ENCODE measurements around the gene DRC7. TPM values are rescaled to one million over a fixed set of nuclear protein-coding genes. Genes with fewer than 3 reads are reported as not detected.

DRC7 gene
- total RNA-seq, 1 experiment from 2014 or later: 0.72 TPM

- Histone ChIP-seq H3K14ac (ENCODE audit: insufficient read depth, low read length) (no peak overlapping the region), H3K56ac (ENCODE audit: insufficient read length, low read depth, low read length) (no peak overlapping the region), H2BK20ac (ENCODE audit: low read depth, low read length, poor library complexity, severe bottlenecking) (no peak overlapping the region), H3K9ac (ENCODE audit: extremely low read depth, insufficient read length, low read length) (no peak overlapping the region), H3K23ac (ENCODE audit: insufficient read length, low read depth, low read length) (no peak overlapping the region), H4K20me1 (ENCODE audit: control insufficient read depth, insufficient read depth, insufficient read length) (no peaks in the 10 kb centered on the region), H2AK5ac (ENCODE audit: insufficient read length, low read length) (no peak overlapping the region), H4K91ac (ENCODE audit: insufficient read length, low read depth, low read length) (no peak overlapping the region), H3K9me3 (ENCODE audit: control insufficient read depth, low read depth, low read length) (no peaks in the 10 kb centered on the region), H3K27ac (ENCODE audit: insufficient read length, low read depth, low read length) (no peak overlapping the region), H3K79me2 (ENCODE audit: insufficient read depth, low read length) (no peaks in the 10 kb centered on the region), H4K8ac (replicated peaks; ENCODE audit: insufficient read length, low read depth, low read length) (no peak overlapping the region), H2BK15ac (ENCODE audit: low read depth, low read length) (no peak overlapping the region), H3T11ph (ENCODE audit: low read length) (no peak overlapping the region), H2AFZ (ENCODE audit: low read length) (no peak overlapping the region), H3K4me2 (ENCODE audit: insufficient read depth, insufficient read length, low read length) (no peak overlapping the region), H3K27me3 (ENCODE audit: insufficient read depth, low read length) (no peaks in the 10 kb centered on the region), H2BK5ac (ENCODE audit: insufficient read length, low read length) (no peak overlapping the region), H3K18ac (ENCODE audit: insufficient read length, low read depth, low read length) (no peak overlapping the region), H3K23me2 (ENCODE audit: insufficient read length, low read depth, low read length, poor library complexity, severe bottlenecking) (no peaks in the 10 kb centered on the region), H2BK120ac (ENCODE audit: low read depth, low read length, poor library complexity, severe bottlenecking) (no peak overlapping the region), H3K4me1 (ENCODE audit: insufficient read depth, low read length) (no peaks in the 10 kb centered on the region), H2BK12ac (ENCODE audit: insufficient read length, low read depth, low read length) (no peak overlapping the region), H3K4ac (ENCODE audit: low read depth, low read length) (no peak overlapping the region), H4K5ac (ENCODE audit: insufficient read length, low read depth, low read length) (no peak overlapping the region), H3K79me1 (ENCODE audit: insufficient read depth, low read depth, low read length, poor library complexity, severe bottlenecking) (no peaks in the 10 kb centered on the region)
- Mint-ChIP-seq H3K36me3 (ENCODE audit: insufficient read depth in 1 of 3, low read depth in 3 of 3) (no peaks in the 10 kb centered on the region), H3K27ac (no peak overlapping the region; a peak in 1 of 7 replicates), H3K27me3 (ENCODE audit: low read depth) (peaks cover 35% of the 10 kb centered on the region), H3K9me3 (peaks cover 0 to 5% of the 10 kb centered on the region in 2 experiments; a peak in 1 of 5 replicates), H3K4me3 (no peak overlapping the region), H3K4me1 (no peaks in the 10 kb centered on the region; a peak in 1 of 4 replicates)
- DNase-seq: no peak
- no CpG with 5 or more reads among the region's 5 CpGs for WGBS (ENCODE audit: extremely low coverage, insufficient read length, low lambda C conversion rate)
- TF ChIP-seq CTCF (conservative IDR thresholded peaks at IDR 0.05): no peak
These were observed 16.7 kb downstream of the DRC7 start for GRCh38 chr16:57711346-57711745.
